Right cardiac atrium (tissue), 5 donors: ENCODE data around the gene LIPN. TPM values are rescaled to one million over a fixed set of nuclear protein-coding genes. Genes with fewer than 3 reads are reported as not detected.
"Not testable (repeated sequence)": the region's sequence is repeated elsewhere in the genome, so short reads cannot be mapped to it uniquely, and the experiment has no call there.

ENCODE experiments used
- ATAC-seq, 2 donors: fragments of 200-7000 bp; cut with Tn5 transposase; one replicate each; pipeline versions ENCODE4 v1.8.0 to v1.9.1; 2020; ENCODE audit warnings: moderate library complexity in 2 of 2, mild to moderate bottlenecking in 1 of 2
- DNase-seq, 3 donors: peaks; one replicate each; pipeline ENCODE4 v3.0.0-alpha.2; 2020
- H3K27ac ChIP-seq: one replicate; pipeline ENCODE4 v1.5.1; 2013; ENCODE audit warnings: mild to moderate bottlenecking, low read length, control low read depth, moderate library complexity
- H3K27me3 ChIP-seq: one replicate; pipeline ENCODE4 v1.6.1; 2013; ENCODE audit not compliant: control insufficient read depth, insufficient read depth
- H3K4me1 ChIP-seq: one replicate; pipeline ENCODE4 v1.6.1; 2013; ENCODE audit warnings: low read length; ENCODE audit not compliant: control insufficient read depth, insufficient read depth
- H3K4me3 ChIP-seq: one replicate; pipeline ENCODE4 v1.5.1; 2013; ENCODE audit warnings: low read length, control low read depth
- H3K9me3 ChIP-seq: one replicate; pipeline ENCODE4 v1.6.1; 2013; ENCODE audit warnings: low read length; ENCODE audit not compliant: control insufficient read depth
- WGBS: extraction: QIAGEN DNeasy Blood & Tissue Kit; methylation state at CpG from one replicate; pipeline ENCODE4 v1.1.7; 2013; 5-methylcytosine and 5-hydroxymethylcytosine counted together
- intact Hi-C, 4 donors: fragments of 100-400 bp; cut with DNase I; formaldehyde crosslinking; loops; one replicate each; pipeline versions ENCODE4 v1.11.0 to v1.14.0; 2022 to 2023
- long read RNA-seq, 4 donors: library from polyadenylated mRNA; unstranded; transcript quantifications; one replicate each; pipeline ENCODE4 v2.0.0, GENCODE V29; 2020 to 2021
- polyA plus RNA-seq: library from polyadenylated mRNA; stranded (reverse); fragments of 200-250 nt; gene quantifications from one replicate; pipeline ENCODE4 v1.2.3, GENCODE V29; 2013
- total RNA-seq, 4 donors: library from RNA; stranded (reverse); fragmentation: NEBNext Ultra II Directional; extraction: Animal tissue kit (Norgen Biotek cat#: 25700); gene quantifications; one replicate each; pipeline ENCODE4 v1.2.1, GENCODE V29; 2021
- donor health status: healthy with polysubstance abuse.
- donor health status: DM: no; HTN: yes; CAD: no.
- donor health status: DM: no; HTN: no; CAD: no.
- donor health status: DM: no; HTN: yes; CAD: no; lungs with severe emphysema.
- donor health status: DM: yes; HTN: yes; CAD: no.

LIPN gene, protein sequence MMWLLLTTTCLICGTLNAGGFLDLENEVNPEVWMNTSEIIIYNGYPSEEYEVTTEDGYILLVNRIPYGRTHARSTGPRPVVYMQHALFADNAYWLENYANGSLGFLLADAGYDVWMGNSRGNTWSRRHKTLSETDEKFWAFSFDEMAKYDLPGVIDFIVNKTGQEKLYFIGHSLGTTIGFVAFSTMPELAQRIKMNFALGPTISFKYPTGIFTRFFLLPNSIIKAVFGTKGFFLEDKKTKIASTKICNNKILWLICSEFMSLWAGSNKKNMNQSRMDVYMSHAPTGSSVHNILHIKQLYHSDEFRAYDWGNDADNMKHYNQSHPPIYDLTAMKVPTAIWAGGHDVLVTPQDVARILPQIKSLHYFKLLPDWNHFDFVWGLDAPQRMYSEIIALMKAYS
- total RNA-seq: under 1 TPM in 1 of 4 donors, not detected in 3; 0.26 TPM
- not detected for polyA plus RNA-seq
- long read RNA-seq, donor 1: 0 reads
- long read RNA-seq, donor 2: 0 reads
- long read RNA-seq, donor 3: 0 reads
- long read RNA-seq, donor 4: 0 reads

DNA sequence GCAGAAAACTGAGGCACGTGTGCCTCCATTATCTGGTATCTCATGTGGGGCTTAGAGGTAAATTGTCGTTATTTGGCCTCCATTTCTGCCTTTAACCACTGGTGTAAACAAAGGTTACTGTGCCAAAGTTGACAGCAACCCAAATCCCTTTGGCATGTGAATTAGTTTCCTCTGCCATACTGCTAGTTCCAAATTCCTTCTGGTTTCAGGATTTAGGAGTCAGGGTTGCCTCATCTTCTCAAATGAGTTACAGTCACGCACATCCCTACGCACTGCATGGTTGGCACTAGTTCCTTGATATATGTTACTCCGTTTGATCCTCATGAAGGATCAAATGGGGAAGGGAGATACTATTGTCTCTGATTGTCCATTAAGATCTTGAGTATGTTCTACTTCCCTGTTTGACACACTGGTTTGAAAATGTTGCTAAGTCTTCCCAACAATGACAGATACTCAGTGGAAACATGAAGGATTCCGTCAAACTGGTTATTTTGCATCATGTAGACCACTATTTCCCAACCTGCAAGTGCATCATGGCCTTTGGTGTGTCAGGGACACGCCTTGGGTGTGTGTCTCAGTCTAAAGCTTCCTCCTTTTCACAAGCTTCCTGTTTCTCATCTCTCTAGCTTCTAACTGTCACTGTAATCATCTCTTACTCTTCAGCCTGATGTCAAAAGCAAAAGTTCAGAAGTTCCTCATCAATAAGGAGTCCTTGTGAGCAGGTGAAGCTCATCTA is at the start of gene LIPN:
Gene LIPN, plus strand, starts transcription at position 655 of the 736 bp plus-strand sequence. CDS start 1,386 bp downstream, outside the sequence.
- intact Hi-C loops: no loop called here
- no peaks in the 10 kb centered on the region for H3K27me3 ChIP-seq
- ATAC-seq (peak; percentile 26 to 46), DNase-seq (peak in 1 of 3 donors; percentile 28)
- no peak within 1 kb of the TSS for H3K4me3 ChIP-seq
- no peak within 1 kb of the TSS for H3K27ac ChIP-seq
- H3K4me1 ChIP-seq: no peaks in the 10 kb centered on the region
- 84% methylated on average over 7 of the region's 7 CpGs for WGBS
- H3K9me3 ChIP-seq: no peaks in the 10 kb centered on the region

DNA sequence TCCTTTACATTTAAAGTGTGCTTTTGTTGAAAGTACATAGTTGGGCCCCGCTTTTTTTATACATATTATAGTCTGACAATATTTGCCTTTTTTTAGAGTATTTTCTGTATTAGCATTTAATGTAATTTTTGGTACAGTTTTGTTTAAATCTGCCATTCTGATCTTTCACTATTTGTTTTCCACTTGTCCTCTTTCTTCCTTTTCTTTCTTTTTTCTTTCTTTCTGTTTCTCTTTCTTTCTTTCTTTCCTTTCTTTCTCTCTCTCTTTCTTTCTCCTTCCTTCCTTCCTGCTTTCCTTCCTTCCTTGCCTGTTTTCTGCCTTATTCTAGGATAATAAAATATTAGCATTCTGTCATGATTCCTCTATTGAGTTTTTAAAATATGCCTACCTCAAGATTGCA is 44.3 kb upstream of the LIPN start:
- H3K4me1 ChIP-seq: no peaks in the 10 kb centered on the region
- no peaks in the 10 kb centered on the region for H3K9me3 ChIP-seq
- intact Hi-C loops: no loop called here
- DNase-seq (no peak), ATAC-seq (no peak)
- no peak overlapping the region for H3K27ac ChIP-seq
- WGBS: 96% methylated on average over 1 of the region's 1 CpG
- H3K27me3 ChIP-seq: no peaks in the 10 kb centered on the region
- H3K4me3 ChIP-seq: no peak overlapping the region

GRCh38 chr10:88721392-88721791 is 38.4 kb upstream of the LIPN start:
- Histone ChIP-seq H3K9me3 (no peaks in the 10 kb centered on the region), H3K27me3 (no peaks in the 10 kb centered on the region), H3K27ac (no peak overlapping the region), H3K4me3 (no peak overlapping the region), H3K4me1 (no peaks in the 10 kb centered on the region)
- 80% methylated on average over 4 of the region's 4 CpGs for WGBS
- DNase-seq (no peak), ATAC-seq (no peak)
- intact Hi-C loops: no loop called here

GRCh38 chr10:88725798-88726197 is 34.0 kb upstream of the LIPN start:
- no peaks in the 10 kb centered on the region for H3K27me3 ChIP-seq
- H3K4me1 ChIP-seq: no peaks in the 10 kb centered on the region
- ATAC-seq (no peak), DNase-seq (no peak)
- H3K9me3 ChIP-seq: no peaks in the 10 kb centered on the region
- H3K27ac ChIP-seq: no peak overlapping the region
- intact Hi-C loops: no loop called here
- WGBS: 21% methylated on average over 1 of the region's 1 CpG
- H3K4me3 ChIP-seq: no peak overlapping the region

GRCh38 chr10:88728107-88728763 is 31.6 kb upstream of the LIPN start:
- no peak overlapping the region for H3K4me3 ChIP-seq
- DNase-seq: peak in 2 of 3 donors; percentile 48 to 57
- 68% methylated on average over 30 of the region's 30 CpGs for WGBS
- no peaks in the 10 kb centered on the region for H3K27me3 ChIP-seq
- no peaks in the 10 kb centered on the region for H3K9me3 ChIP-seq
- no peak overlapping the region for H3K27ac ChIP-seq
- no peak for ATAC-seq
- intact Hi-C loops: no loop called here
- no peaks in the 10 kb centered on the region for H3K4me1 ChIP-seq

- H3K27ac ChIP-seq: no peak overlapping the region
- H3K4me3 ChIP-seq: no peak overlapping the region
- WGBS: 78% methylated on average over 4 of the region's 4 CpGs
- H3K27me3 ChIP-seq: no peaks in the 10 kb centered on the region
- no peaks in the 10 kb centered on the region for H3K4me1 ChIP-seq
- ATAC-seq: no peak
- no peak for DNase-seq
- no peaks in the 10 kb centered on the region for H3K9me3 ChIP-seq
- intact Hi-C loops: no loop called here
Observed at GRCh38 chr10:88730864-88731263, 29.0 kb upstream of the LIPN start.

DNA sequence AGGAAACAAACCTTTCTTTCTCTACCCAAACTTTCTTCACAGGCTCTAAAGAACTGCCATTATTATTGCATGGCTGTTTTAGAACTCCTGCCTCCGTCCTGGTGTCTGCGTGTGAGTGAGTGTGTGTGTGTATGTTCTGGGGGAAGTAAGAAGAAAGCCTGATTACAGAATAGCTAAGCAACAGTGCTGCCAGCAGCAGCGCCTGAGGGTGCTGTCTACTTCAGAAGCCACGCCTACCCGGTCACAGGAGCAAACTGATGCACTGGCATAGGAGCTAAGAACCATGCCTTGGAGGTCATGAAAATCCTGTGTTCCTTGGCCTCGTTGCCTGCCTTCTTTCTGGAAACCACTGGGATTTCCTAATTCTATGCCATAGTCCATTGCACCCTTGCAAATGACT is 28.5 kb upstream of the LIPN start:
- H3K9me3 ChIP-seq: no peaks in the 10 kb centered on the region
- DNase-seq: peak; percentile 25 to 65 (median 60)
- no peak overlapping the region for H3K4me3 ChIP-seq
- no peaks in the 10 kb centered on the region for H3K27me3 ChIP-seq
- peak; percentile 45 to 68 for ATAC-seq
- intact Hi-C loops: no loop called here
- 36% methylated on average over 6 of the region's 6 CpGs for WGBS
- no peaks in the 10 kb centered on the region for H3K4me1 ChIP-seq
- no peak overlapping the region for H3K27ac ChIP-seq

GRCh38 chr10:88733215-88733614 is 26.6 kb upstream of the LIPN start:
- no peak overlapping the region for H3K27ac ChIP-seq
- no peaks in the 10 kb centered on the region for H3K4me1 ChIP-seq
- H3K27me3 ChIP-seq: no peaks in the 10 kb centered on the region
- H3K9me3 ChIP-seq: no peaks in the 10 kb centered on the region
- WGBS: 85% methylated on average over 2 of the region's 2 CpGs
- ATAC-seq (no peak), DNase-seq (no peak)
- no peak overlapping the region for H3K4me3 ChIP-seq
- intact Hi-C loops: no loop called here

DNA sequence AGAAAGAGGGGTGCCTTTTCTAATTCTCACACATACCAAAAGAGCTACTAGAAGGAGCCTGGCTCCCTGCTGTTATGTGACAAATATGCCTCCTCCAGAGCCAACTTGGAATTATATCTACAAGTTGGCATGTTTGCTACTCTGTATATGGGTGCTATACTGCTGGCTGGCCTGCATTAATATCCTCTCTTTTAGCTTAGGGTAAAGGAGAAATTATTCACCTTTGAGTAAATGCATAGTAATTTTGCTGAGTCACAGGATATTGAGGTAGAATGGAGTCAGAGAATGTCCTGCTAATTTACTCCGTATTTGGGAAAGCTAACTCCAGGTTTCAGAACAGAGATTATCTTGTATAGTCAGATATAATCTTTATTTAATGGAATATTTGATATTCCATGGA is 24.2 kb upstream of the LIPN start:
- no peaks in the 10 kb centered on the region for H3K27me3 ChIP-seq
- DNase-seq (no peak), ATAC-seq (no peak)
- H3K9me3 ChIP-seq: no peaks in the 10 kb centered on the region
- H3K4me1 ChIP-seq: no peaks in the 10 kb centered on the region
- no peak overlapping the region for H3K4me3 ChIP-seq
- H3K27ac ChIP-seq: no peak overlapping the region
- intact Hi-C loops: no loop called here
- 72% methylated on average over 1 of the region's 1 CpG for WGBS

- ATAC-seq, H3K4me1 ChIP-seq, H3K27me3 ChIP-seq, DNase-seq, H3K4me3 ChIP-seq, H3K27ac ChIP-seq, H3K9me3 ChIP-seq, intact Hi-C loops: not testable (repeated sequence)
- 59% methylated on average over 5 of the region's 5 CpGs for WGBS
Observed at GRCh38 chr10:88741921-88742320, 17.9 kb upstream of the LIPN start.

- Histone ChIP-seq H3K27ac (no peak overlapping the region), H3K4me1 (no peaks in the 10 kb centered on the region), H3K27me3 (no peaks in the 10 kb centered on the region), H3K4me3 (no peak overlapping the region), H3K9me3 (no peaks in the 10 kb centered on the region)
- ATAC-seq (no peak), DNase-seq (no peak)
- WGBS: 93% methylated on average over 1 of the region's 1 CpG
- intact Hi-C loops: no loop called here
Observed at GRCh38 chr10:88742448-88742847, 17.4 kb upstream of the LIPN start.
